ENCODE measurements around the gene TEK. TPM values are rescaled to one million over a fixed set of nuclear protein-coding genes. Genes with fewer than 3 reads are reported as not detected.

Gene TEK
- total RNA-seq (2013) = 0.15 TPM
- polyA plus RNA-seq (not detected), polyA minus RNA-seq (not detected in 2 replicates), total RNA-seq (0 to 2.4 (median 0) reads per million in 11 experiments)

- H3K4me1 Mint-ChIP-seq = peaks cover 1% of the 10 kb centered on the region
- TF ChIP-seq CTCF (IDR thresholded peaks at IDR 0.05) = no peak
- H3K4me2 ChIP-seq (replicated peaks; ENCODE audit: extremely low read depth, low read length, poor library complexity, severe bottlenecking) = no peak within 1 kb of the TSS
Observed at GRCh38 chr9:27108981-27109541, at the start of gene TEK. TEK (plus strand) TSS chr9:27109225; CDS start chr9:27109591, 366 bp downstream.

DNA sequence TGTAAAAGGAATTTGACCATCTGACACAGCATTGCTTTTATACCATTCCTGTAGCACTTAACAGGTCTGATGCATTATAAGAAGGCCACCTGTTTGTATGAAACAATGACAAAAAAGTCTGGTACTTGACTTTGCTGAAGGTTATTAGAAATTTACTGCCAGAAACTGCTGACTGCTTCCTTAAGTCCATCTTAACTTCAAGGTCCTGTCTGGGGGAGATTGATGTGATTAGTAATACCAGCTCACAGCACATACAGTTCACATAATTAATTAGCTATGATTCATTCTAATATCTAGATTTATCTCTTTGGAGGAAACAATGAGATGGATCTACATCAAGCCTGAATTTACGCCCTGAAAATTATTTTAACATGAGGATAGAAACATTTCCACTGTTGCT is 49.6 kb upstream of the TEK start:
- Histone ChIP-seq H3K36me3 (replicated peaks in 1 of 2; ENCODE audit: control insufficient read depth in 1 of 2, insufficient read depth in 2 of 2, low read length in 2 of 2) (peaks cover 0 to 11% of the 10 kb centered on the region in 2 donors), H3K4me2 (replicated peaks; ENCODE audit: extremely low read depth, low read length, poor library complexity, severe bottlenecking) (no peak overlapping the region), H3K4me3 (replicated peaks in 1 of 3; ENCODE audit: low read depth in 2 of 3, low read length in 3 of 3) (no peak overlapping the region), H3K27me3 (ENCODE audit: control insufficient read depth in 2 of 2, insufficient read depth in 2 of 2, low read length in 2 of 2) (no peaks in the 10 kb centered on the region), H4K20me1 (ENCODE audit: insufficient read depth, low read length) (no peaks in the 10 kb centered on the region), H3K79me2 (ENCODE audit: insufficient read depth, low read length) (no peaks in the 10 kb centered on the region), H3K4me1 (ENCODE audit: control insufficient read depth in 1 of 2, insufficient read depth in 2 of 2, low read length in 2 of 2) (no peaks in the 10 kb centered on the region), H3K9ac (ENCODE audit: insufficient read depth, low read length, poor library complexity, severe bottlenecking) (no peak overlapping the region), H2AFZ (ENCODE audit: insufficient read depth, low read depth, low read length, poor library complexity, severe bottlenecking) (no peak overlapping the region), H3K9me3 (replicated peaks in 1 of 2; ENCODE audit: control insufficient read depth in 1 of 2, insufficient read depth in 1 of 2, low read length in 2 of 2) (no peaks in the 10 kb centered on the region), H3K27ac (ENCODE audit: low read depth in 1 of 2, low read length in 2 of 2) (no peak overlapping the region)
- Mint-ChIP-seq H3K4me3 (no peak overlapping the region), H3K27ac (no peak overlapping the region), H3K27me3 (ENCODE audit: low read depth in 3 of 3) (no peaks in the 10 kb centered on the region), H3K4me1 (no peaks in the 10 kb centered on the region), H3K36me3 (peaks cover 2 to 6% of the 10 kb centered on the region in 2 donors), H3K9me3 (no peaks in the 10 kb centered on the region)
- no peak for DNase-seq
- no peak for TF ChIP-seq CTCF (IDR thresholded peaks at IDR 0.05)
- intact Hi-C loops (cut with micrococcal nuclease) = no loop called here
- WGBS (ENCODE audit: insufficient coverage) = no CpG with 5 or more reads among the region's 1 CpG

More at GRCh38 chr9:27108981-27109541, at the start of gene TEK:
- no peak for DNase-seq
- no peak within 1 kb of the TSS for H2AFZ ChIP-seq (ENCODE audit: insufficient read depth, low read depth, low read length, poor library complexity, severe bottlenecking)
- no peaks in the 10 kb centered on the region for H3K27me3 ChIP-seq (ENCODE audit: control insufficient read depth in 2 of 2, insufficient read depth in 2 of 2, low read length in 2 of 2)
- H3K4me3 ChIP-seq (replicated peaks in 1 of 3; ENCODE audit: low read depth in 2 of 3, low read length in 3 of 3) = no peak within 1 kb of the TSS
- Mint-ChIP-seq H3K4me3 (no peak within 1 kb of the TSS), H3K36me3 (no peaks in the 10 kb centered on the region), H3K27ac (no peak within 1 kb of the TSS), H3K9me3 (peaks cover 0 to 4% (median 0%) of the 10 kb centered on the region in 7 donors), H3K27me3 (ENCODE audit: low read depth in 3 of 3) (no peaks in the 10 kb centered on the region)
- H3K79me2 ChIP-seq (ENCODE audit: insufficient read depth, low read length) = no peaks in the 10 kb centered on the region
- H3K9me3 ChIP-seq (replicated peaks in 1 of 2; ENCODE audit: control insufficient read depth in 1 of 2, insufficient read depth in 1 of 2, low read length in 2 of 2) = no peaks in the 10 kb centered on the region
- H3K27ac ChIP-seq (ENCODE audit: low read depth in 1 of 2, low read length in 2 of 2) = no peak within 1 kb of the TSS
- H3K36me3 ChIP-seq (replicated peaks in 1 of 2; ENCODE audit: control insufficient read depth in 1 of 2, insufficient read depth in 2 of 2, low read length in 2 of 2) = no peaks in the 10 kb centered on the region
- no peak within 1 kb of the TSS for H3K9ac ChIP-seq (ENCODE audit: insufficient read depth, low read length, poor library complexity, severe bottlenecking)
- 9% methylated on average over 3 of the region's 9 CpGs for WGBS (ENCODE audit: insufficient coverage)
- H3K4me1 ChIP-seq (ENCODE audit: control insufficient read depth in 1 of 2, insufficient read depth in 2 of 2, low read length in 2 of 2) = no peaks in the 10 kb centered on the region
- H4K20me1 ChIP-seq (ENCODE audit: insufficient read depth, low read length) = no peaks in the 10 kb centered on the region
- intact Hi-C loops (cut with micrococcal nuclease) = no loop called here
